Motor neuron (in vitro differentiated cells): ENCODE results near the gene VOPP1. TPM values are rescaled to one million over a fixed set of nuclear protein-coding genes. Genes with fewer than 3 reads are reported as not detected.

Source experiments
- ATAC-seq, 8 experiments: fragments of 200-7000 bp; cut with Tn5 transposase; replicated peaks in 6 of 8; 2 replicates each; pipeline ENCODE4 v1.8.0; 2021; ENCODE audit warnings: mild to moderate bottlenecking in 8 of 8, moderate library complexity in 8 of 8
- H3K27ac ChIP-seq, 2 donors: fragments of 250-450 bp; sonication (Bioruptor Pico); 2 replicates each; pipeline ENCODE4 v1.9.0; 2021; ENCODE audit warnings: antibody characterized with exemption in 2 of 2, mild to moderate bottlenecking in 2 of 2, moderate library complexity in 1 of 2
- H3K4me1 ChIP-seq, 2 donors: fragments of 250-450 bp; sonication (Bioruptor Pico); replicated peaks in 1 of 2; 2 replicates each; pipeline ENCODE4 v1.6.1; 2021; ENCODE audit warnings: antibody characterized with exemption in 2 of 2, mild to moderate bottlenecking in 2 of 2, moderate library complexity in 1 of 2
- H3K4me3 ChIP-seq, 5 donors: fragments of 250-450 bp; sonication (Bioruptor Pico); 2 replicates each; pipeline ENCODE4 v1.9.0; 2021; ENCODE audit warnings: antibody characterized with exemption in 5 of 5, mild to moderate bottlenecking in 5 of 5, moderate library complexity in 4 of 5
- WGBS, 10 experiments: fragments of 450-650 bp; shearing (Covaris generic); methylation state at CpG; one replicate each; pipeline ENCODE4 v1.0.0; 2022; 5-methylcytosine and 5-hydroxymethylcytosine counted together
- in situ Hi-C, 9 experiments: fragments of 400-800 bp; cut with MboI; loops; one replicate each; pipeline ENCODE4 v1.15.0; 2021; ENCODE audit warnings: low sequenced_read_pairs in 9 of 9, low pct_unique_long_range_greater_than_20kb in 2 of 9; ENCODE audit not compliant: unreplicated experiment in 9 of 9
- total RNA-seq, 8 experiments: library from RNA; unstranded; fragments of 300-600 nt; gene quantifications; 2 replicates each; pipeline versions ENCODE4 v1.2.3 to v1.2.4, GENCODE V29; 2022

The VOPP1 gene
- total RNA-seq, 8 experiments from 2014 or later: 43.9 to 131 (median 56.3) TPM

GRCh38 chr7:55509322-55509721 is 63.0 kb downstream of the VOPP1 start:
- ATAC-seq: peak in 4 of 8 experiments; percentile 30 to 96 (median 92)
- WGBS, 10 experiments: 29 to 83% (median 44%) methylated on average over 1 of the region's 1 CpG; no CpG with 5 or more reads in 6 of the 10 experiments
- in situ Hi-C loops: no loop called here
- Histone ChIP-seq H3K4me3 (no peak overlapping the region), H3K27ac (no peak overlapping the region), H3K4me1 (peaks cover 0 to 3% of the 10 kb centered on the region in 2 donors)

- WGBS, 10 experiments: 85 to 100% (median 95%) methylated on average over 1 to 4 of the region's 5 CpGs
- Histone ChIP-seq H3K4me3 (no peak overlapping the region), H3K4me1 (no peaks in the 10 kb centered on the region), H3K27ac (no peak overlapping the region)
- ATAC-seq: no peak
- in situ Hi-C loops: no loop called here
Observed at GRCh38 chr7:55508221-55509011, 63.9 kb downstream of the VOPP1 start.

- in situ Hi-C loops: no loop called here
- H3K4me3 ChIP-seq: no peak overlapping the region
- 80 to 100% (median 94%) methylated on average over 1 to 5 of the region's 5 CpGs; no CpG with 5 or more reads in 4 of the 10 experiments for WGBS, 10 experiments
- H3K27ac ChIP-seq: no peak overlapping the region
- ATAC-seq: no peak
- peaks cover 0 to under 1% of the 10 kb centered on the region in 2 donors for H3K4me1 ChIP-seq
Observed at GRCh38 chr7:55507743-55508142, 64.6 kb downstream of the VOPP1 start.

- no peak overlapping the region for H3K4me3 ChIP-seq
- in situ Hi-C loops: no loop called here
- WGBS, 10 experiments: 81 to 100% (median 95%) methylated on average over 1 to 8 of the region's 10 CpGs; no CpG with 5 or more reads in 2 of the 10 experiments
Observed at GRCh38 chr7:55504967-55505658, 67.2 kb downstream of the VOPP1 start.

GRCh38 chr7:55504093-55504859 is 68.0 kb downstream of the VOPP1 start:
- in situ Hi-C loops: no loop called here
- Histone ChIP-seq H3K4me3 (no peak overlapping the region), H3K27ac (no peak overlapping the region), H3K4me1 (peaks cover 0 to 4% of the 10 kb centered on the region in 2 donors)
- peak in 2 of 8 experiments; percentile 13 to 22 for ATAC-seq
- WGBS, 10 experiments: 50 to 100% (median 93%) methylated on average over 1 to 5 of the region's 6 CpGs; no CpG with 5 or more reads in 3 of the 10 experiments

More at GRCh38 chr7:55504967-55505658, 67.2 kb downstream of the VOPP1 start:
- H3K4me1 ChIP-seq: peaks cover 0 to 4% of the 10 kb centered on the region in 2 donors
- H3K27ac ChIP-seq: no peak overlapping the region
- ATAC-seq: no peak

GRCh38 chr7:55502858-55503440 is 69.4 kb downstream of the VOPP1 start:
- no peak overlapping the region for H3K27ac ChIP-seq
- no peak overlapping the region for H3K4me3 ChIP-seq
- in situ Hi-C loops: no loop called here
- 50 to 100% (median 86%) methylated on average over 1 to 8 of the region's 8 CpGs for WGBS, 10 experiments
- peak in 1 of 8 experiments; percentile 5 for ATAC-seq
- peaks cover 0 to 4% of the 10 kb centered on the region in 2 donors for H3K4me1 ChIP-seq

- in situ Hi-C loops: no loop called here
- peak in 2 of 8 experiments; percentile 58 to 70 for ATAC-seq
- H3K4me1 ChIP-seq: peaks cover 0 to 4% of the 10 kb centered on the region in 2 donors
- WGBS, 10 experiments: 70 to 97% (median 76%) methylated on average over 1 to 10 of the region's 13 CpGs; no CpG with 5 or more reads in 1 of the 10 experiments
- no peak overlapping the region for H3K27ac ChIP-seq
- no peak overlapping the region for H3K4me3 ChIP-seq
Observed at GRCh38 chr7:55502124-55502857, 70.0 kb downstream of the VOPP1 start.

GRCh38 chr7:55501611-55502010 is 70.7 kb downstream of the VOPP1 start:
- H3K4me3 ChIP-seq: no peak overlapping the region
- WGBS, 10 experiments: 40 to 95% (median 50%) methylated on average over 1 to 2 of the region's 3 CpGs; no CpG with 5 or more reads in 7 of the 10 experiments
- H3K4me1 ChIP-seq: peaks cover 0 to 4% of the 10 kb centered on the region in 2 donors
- H3K27ac ChIP-seq: no peak overlapping the region
- in situ Hi-C loops: no loop called here
- peak in 1 of 8 experiments; percentile 13 for ATAC-seq

GRCh38 chr7:55500117-55500756 is 72.1 kb downstream of the VOPP1 start:
- Histone ChIP-seq H3K27ac (no peak overlapping the region), H3K4me1 (peaks cover 0 to 4% of the 10 kb centered on the region in 2 donors), H3K4me3 (no peak overlapping the region)
- 41 to 90% (median 78%) methylated on average over 1 to 4 of the region's 7 CpGs; no CpG with 5 or more reads in 2 of the 10 experiments for WGBS, 10 experiments
- in situ Hi-C loops: no loop called here
- ATAC-seq: no peak

- WGBS, 10 experiments: 80 to 96% (median 89%) methylated on average over 1 to 11 of the region's 12 CpGs; no CpG with 5 or more reads in 4 of the 10 experiments
- ATAC-seq: no peak
- Histone ChIP-seq H3K4me3 (no peak overlapping the region), H3K27ac (no peak overlapping the region), H3K4me1 (peaks cover 0 to 4% of the 10 kb centered on the region in 2 donors)
- in situ Hi-C loops: no loop called here
Observed at GRCh38 chr7:55499591-55499990, 72.7 kb downstream of the VOPP1 start.

- H3K27ac ChIP-seq: no peak overlapping the region
- no peak overlapping the region for H3K4me3 ChIP-seq
- H3K4me1 ChIP-seq: peaks cover 0 to 4% of the 10 kb centered on the region in 2 donors
- 75 to 100% (median 95%) methylated on average over 1 to 3 of the region's 4 CpGs; no CpG with 5 or more reads in 6 of the 10 experiments for WGBS, 10 experiments
- in situ Hi-C loops: no loop called here
- no peak for ATAC-seq
Observed at GRCh38 chr7:55498770-55499169, 73.5 kb downstream of the VOPP1 start.
